ENCODE measurements around the gene RANBP10. TPM values are rescaled to one million over a fixed set of nuclear protein-coding genes. Genes with fewer than 3 reads are reported as not detected.
"Not testable (repeated sequence)": the region's sequence is repeated elsewhere in the genome, so short reads cannot be mapped to it uniquely, and the experiment has no call there.

The RANBP10 gene
- total and polyA plus RNA-seq, 2 of the 13 experiments (the other 11 are each of a cell fraction or from before 2014, with no cell fraction given) = 9.2 to 22.7 TPM

DNA sequence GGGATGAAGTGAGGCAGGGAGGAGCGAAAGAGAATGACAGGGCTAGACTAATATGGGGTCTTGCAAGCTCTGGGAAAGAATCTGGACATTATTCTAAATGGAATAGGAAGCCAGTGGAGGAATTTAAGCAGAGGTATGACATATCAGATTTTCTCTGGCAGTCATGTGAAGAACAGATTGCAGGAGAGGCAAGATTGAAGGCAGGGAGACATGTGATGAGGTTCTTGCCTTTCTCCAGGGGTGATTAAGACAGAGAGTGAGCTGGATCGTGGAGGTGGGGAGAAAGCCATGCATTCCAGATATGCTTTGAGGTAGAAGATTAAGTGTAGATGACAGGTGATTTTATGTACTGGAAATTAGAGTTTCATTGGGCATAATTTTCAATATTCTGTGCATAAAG, 31.5 kb upstream of the RANBP10 start:
- no peak overlapping the region for H2AFZ ChIP-seq (ENCODE audit: low read length)
- H3K4me2 ChIP-seq (ENCODE audit: low read depth, low read length) = peak overlapping the region; percentile 13; the same call in 1 of the 2 replicates
- 67% methylated on average over 2 of the region's 2 CpGs for WGBS (ENCODE audit: low lambda C conversion rate)
- in situ Hi-C loops (cut with HindIII; ENCODE audit: extremely low pct_ligation_motif_present, low pct_unique_long_range_greater_than_20kb) (no loop called here), intact Hi-C loops (cut with micrococcal nuclease; ENCODE audit: unreplicated experiment) (no loop called here)
- CTCF ChIA-PET (ENCODE audit: low intra/inter-chr PET ratio, low total read pairs) = no interaction called here
- no peak for FAIRE-seq
- TF ChIP-seq, protein P1, sequence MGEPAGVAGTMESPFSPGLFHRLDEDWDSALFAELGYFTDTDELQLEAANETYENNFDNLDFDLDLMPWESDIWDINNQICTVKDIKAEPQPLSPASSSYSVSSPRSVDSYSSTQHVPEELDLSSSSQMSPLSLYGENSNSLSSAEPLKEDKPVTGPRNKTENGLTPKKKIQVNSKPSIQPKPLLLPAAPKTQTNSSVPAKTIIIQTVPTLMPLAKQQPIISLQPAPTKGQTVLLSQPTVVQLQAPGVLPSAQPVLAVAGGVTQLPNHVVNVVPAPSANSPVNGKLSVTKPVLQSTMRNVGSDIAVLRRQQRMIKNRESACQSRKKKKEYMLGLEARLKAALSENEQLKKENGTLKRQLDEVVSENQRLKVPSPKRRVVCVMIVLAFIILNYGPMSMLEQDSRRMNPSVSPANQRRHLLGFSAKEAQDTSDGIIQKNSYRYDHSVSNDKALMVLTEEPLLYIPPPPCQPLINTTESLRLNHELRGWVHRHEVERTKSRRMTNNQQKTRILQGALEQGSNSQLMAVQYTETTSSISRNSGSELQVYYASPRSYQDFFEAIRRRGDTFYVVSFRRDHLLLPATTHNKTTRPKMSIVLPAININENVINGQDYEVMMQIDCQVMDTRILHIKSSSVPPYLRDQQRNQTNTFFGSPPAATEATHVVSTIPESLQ (CRISPR knock-in tag; conservative IDR thresholded peaks at IDR 0.05) = no peak
- no peak for TF ChIP-seq MED8 (CRISPR knock-in tag; IDR thresholded peaks at IDR 0.05; ENCODE audit: insufficient replicate concordance)
- TF ChIP-seq MED1 (CRISPR knock-in tag; IDR thresholded peaks at IDR 0.05) = no peak
- TF ChIP-seq, protein P2, sequence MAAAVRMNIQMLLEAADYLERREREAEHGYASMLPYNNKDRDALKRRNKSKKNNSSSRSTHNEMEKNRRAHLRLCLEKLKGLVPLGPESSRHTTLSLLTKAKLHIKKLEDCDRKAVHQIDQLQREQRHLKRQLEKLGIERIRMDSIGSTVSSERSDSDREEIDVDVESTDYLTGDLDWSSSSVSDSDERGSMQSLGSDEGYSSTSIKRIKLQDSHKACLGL (CRISPR knock-in tag; IDR thresholded peaks at IDR 0.05) = no peak
- TF ChIP-seq ZNF75D (CRISPR knock-in tag; IDR thresholded peaks at IDR 0.05; ENCODE audit: borderline replicate concordance) = no peak
- no peaks in the 10 kb centered on the region for H3K9me3 ChIP-seq (ENCODE audit: low read length)
- H4K20me1 ChIP-seq (ENCODE audit: insufficient read depth, low read length) = no peaks in the 10 kb centered on the region
- no peak for ATAC-seq
- H3K9ac ChIP-seq (ENCODE audit: insufficient read depth, low read depth, low read length) = no peak overlapping the region
- no peaks in the 10 kb centered on the region for H3K36me3 ChIP-seq (replicated peaks in 1 of 2; ENCODE audit: control insufficient read depth in 1 of 2, insufficient read depth in 2 of 2, low read length in 2 of 2)
- no peak overlapping the region for H3K4me3 ChIP-seq (replicated peaks in 1 of 3; ENCODE audit: insufficient read depth in 1 of 3, low read depth in 2 of 3, low read length in 3 of 3)
- H3K4me1 ChIP-seq (ENCODE audit: insufficient read depth, low read length) = peaks cover 34% of the 10 kb centered on the region
- peaks cover 10% of the 10 kb centered on the region for H3K79me2 ChIP-seq (ENCODE audit: insufficient read depth, low read length)
- no peaks in the 10 kb centered on the region; a peak in 1 of 5 replicates for H3K27me3 ChIP-seq (ENCODE audit: control insufficient read depth in 1 of 2, insufficient read depth in 2 of 2, low read length in 2 of 2)
- H3K27ac ChIP-seq (ENCODE audit: extremely low read length, insufficient read depth, low read length) = no peak overlapping the region
- POLR2A ChIA-PET = no interaction called here
- BruUV-seq (replicated peaks) = no TSS peak
- no peak for DNase-seq (ENCODE audit: low spot score)

DNA sequence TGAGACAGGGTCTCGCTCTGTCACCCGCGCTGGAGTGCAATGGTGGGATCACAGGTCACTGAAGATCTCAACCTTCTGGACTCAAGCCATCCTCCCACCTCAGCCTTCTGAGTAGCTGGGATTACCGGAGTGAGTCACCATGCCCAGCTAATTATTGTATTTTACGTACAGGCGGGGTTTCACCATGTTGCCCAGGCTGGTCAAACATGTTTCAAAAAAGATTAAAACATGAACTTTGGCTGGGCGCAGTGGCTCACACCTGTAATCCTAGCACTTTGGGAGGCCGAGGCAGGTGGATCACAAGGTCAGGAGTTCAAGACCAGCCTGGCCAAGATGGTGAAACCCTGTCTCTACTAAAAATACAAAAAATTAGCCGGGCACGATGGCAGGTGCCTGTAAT, 30.8 kb upstream of the RANBP10 start:
- POLR2A ChIA-PET = interaction anchor here (1.0 kb wide), 2 partner anchors 9 to 99 kb away, joined by 3 read pairs; partner anchors contain the start of genes NUTF2 and PSMB10
- ATAC-seq; H3K9ac ChIP-seq (ENCODE audit: insufficient read depth, low read depth, low read length); H4K20me1 ChIP-seq (ENCODE audit: insufficient read depth, low read length); H2AFZ ChIP-seq (ENCODE audit: low read length); H3K27ac ChIP-seq (ENCODE audit: extremely low read length, insufficient read depth, low read length); CTCF ChIA-PET (ENCODE audit: low intra/inter-chr PET ratio, low total read pairs); H3K9me3 ChIP-seq (ENCODE audit: low read length); BruUV-seq (replicated peaks); H3K36me3 ChIP-seq (replicated peaks in 1 of 2; ENCODE audit: control insufficient read depth in 1 of 2, insufficient read depth in 2 of 2, low read length in 2 of 2); H3K4me3 ChIP-seq (replicated peaks in 1 of 3; ENCODE audit: insufficient read depth in 1 of 3, low read depth in 2 of 3, low read length in 3 of 3); H3K27me3 ChIP-seq (ENCODE audit: control insufficient read depth in 1 of 2, insufficient read depth in 2 of 2, low read length in 2 of 2); in situ Hi-C loops (cut with HindIII; ENCODE audit: extremely low pct_ligation_motif_present, low pct_unique_long_range_greater_than_20kb); FAIRE-seq; intact Hi-C loops (cut with micrococcal nuclease; ENCODE audit: unreplicated experiment); TF ChIP-seq LCORL (IDR thresholded peaks at IDR 0.05): not testable (repeated sequence)
- peaks cover 14% of the 10 kb centered on the region for H3K79me2 ChIP-seq (ENCODE audit: insufficient read depth, low read length)
- peak overlapping the region; percentile 13; the same call in 1 of the 2 replicates for H3K4me2 ChIP-seq (ENCODE audit: low read depth, low read length)
- WGBS (ENCODE audit: low lambda C conversion rate) = 11% methylated on average over 10 of the region's 10 CpGs
- H3K4me1 ChIP-seq (ENCODE audit: insufficient read depth, low read length) = peaks cover 41% of the 10 kb centered on the region
- DNase-seq (ENCODE audit: low spot score) = peak; percentile 58
- TF ChIP-seq NCOA2 (CRISPR knock-in tag; IDR thresholded peaks at IDR 0.05) (peak; percentile 11; the same call in 1 of the 2 replicates), GATAD2A (CRISPR knock-in tag; IDR thresholded peaks at IDR 0.05) (peak; percentile 35; the same call in 1 of the 2 replicates), THAP11 (CRISPR knock-in tag; IDR thresholded peaks at IDR 0.05) (peak; percentile 43; the same call in 1 of the 2 replicates), LCORL (CRISPR knock-in tag; IDR thresholded peaks at IDR 0.05) (peak; percentile 42; the same call in 1 of the 2 replicates), TBX2 (CRISPR knock-in tag; IDR thresholded peaks at IDR 0.05; ENCODE audit: borderline replicate concordance) (0 out of 2 replicates have a peak, but pooled peaks have one; percentile 26), ZMYM3 (CRISPR knock-in tag; IDR thresholded peaks at IDR 0.05) (peak; percentile 88)
- TF ChIP-seq, protein P3, sequence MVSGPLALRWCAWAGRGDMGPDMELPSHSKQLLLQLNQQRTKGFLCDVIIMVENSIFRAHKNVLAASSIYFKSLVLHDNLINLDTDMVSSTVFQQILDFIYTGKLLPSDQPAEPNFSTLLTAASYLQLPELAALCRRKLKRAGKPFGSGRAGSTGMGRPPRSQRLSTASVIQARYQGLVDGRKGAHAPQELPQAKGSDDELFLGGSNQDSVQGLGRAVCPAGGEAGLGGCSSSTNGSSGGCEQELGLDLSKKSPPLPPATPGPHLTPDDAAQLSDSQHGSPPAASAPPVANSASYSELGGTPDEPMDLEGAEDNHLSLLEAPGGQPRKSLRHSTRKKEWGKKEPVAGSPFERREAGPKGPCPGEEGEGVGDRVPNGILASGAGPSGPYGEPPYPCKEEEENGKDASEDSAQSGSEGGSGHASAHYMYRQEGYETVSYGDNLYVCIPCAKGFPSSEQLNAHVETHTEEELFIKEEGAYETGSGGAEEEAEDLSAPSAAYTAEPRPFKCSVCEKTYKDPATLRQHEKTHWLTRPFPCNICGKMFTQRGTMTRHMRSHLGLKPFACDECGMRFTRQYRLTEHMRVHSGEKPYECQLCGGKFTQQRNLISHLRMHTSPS (CRISPR knock-in tag; IDR thresholded peaks at IDR 0.05; ENCODE audit: low read depth) = 0 out of 2 replicates have a peak, but pooled peaks have one; percentile 23
- TF ChIP-seq, protein P4, sequence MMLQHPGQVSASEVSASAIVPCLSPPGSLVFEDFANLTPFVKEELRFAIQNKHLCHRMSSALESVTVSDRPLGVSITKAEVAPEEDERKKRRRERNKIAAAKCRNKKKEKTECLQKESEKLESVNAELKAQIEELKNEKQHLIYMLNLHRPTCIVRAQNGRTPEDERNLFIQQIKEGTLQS (CRISPR knock-in tag; IDR thresholded peaks at IDR 0.05) = peak; percentile 47; the same call in 1 of the 2 replicates

All from HepG2 (cell line).